Smooth muscle cell of the umbilical artery (primary cell): Measurements from ENCODE around the gene ATP2B2. TPM values are rescaled to one million over a fixed set of nuclear protein-coding genes. Genes with fewer than 3 reads are reported as not detected.

Source experiments
- total RNA-seq: library from RNA; depleted of rRNA; stranded (reverse); fragments of >200 nt; gene quantifications from 2 replicates; pipeline ENCODE4 v1.2.3, GENCODE V29; 2014

ATP2B2 gene
- total RNA-seq: not detected in 2 replicates

GRCh38 chr3:10505050-10505790, at the start of gene ATP2B2:
Gene ATP2B2, minus strand, starts transcription at chr3:10505586. Its CDS starts 56,043 bp downstream, at chr3:10449543.

GRCh38 chr3:10292505-10293419, 212.6 kb downstream of the ATP2B2 start, which contains the start of gene GHRL:
Gene GHRL, minus strand, starts transcription at chr3:10292947. Its CDS starts 2,767 bp downstream, at chr3:10290180.

Other genes starting within 250 kb of the ATP2B2 start
- not detected in 2 replicates for gene GHRL, start 212.6 kb downstream of the ATP2B2 start, total RNA-seq
- 309 and 391 TPM in 2 replicates for gene SEC13, start 184.5 kb downstream of the ATP2B2 start, total RNA-seq